ENCODE data around the gene GRM8.

GRM8 gene

GRCh38 chr7:126698446-126698845 is 554.3 kb downstream of the GRM8 start:
- TF ChIP-seq REST (IDR thresholded peaks at IDR 0.05; ENCODE audit: insufficient read depth in 1 of 2, low read depth in 2 of 2, low read length in 2 of 2) (no peak), POLR2AphosphoS5 (IDR thresholded peaks at IDR 0.05; ENCODE audit: low read depth, low read length) (no peak), SIN3A (IDR thresholded peaks at IDR 0.05; ENCODE audit: borderline replicate concordance, insufficient read depth, low read length) (no peak), TAF1 (IDR thresholded peaks at IDR 0.05; ENCODE audit: borderline replicate concordance, insufficient read depth, low read length) (no peak), FOXP2 (optimal IDR thresholded peaks at IDR 0.05; ENCODE audit: borderline replicate concordance, extremely low read depth, extremely low read length, insufficient read depth) (no peak)

- TF ChIP-seq FOXP2 (optimal IDR thresholded peaks at IDR 0.05; ENCODE audit: borderline replicate concordance, extremely low read depth, extremely low read length, insufficient read depth): no peak
- TF ChIP-seq SIN3A (IDR thresholded peaks at IDR 0.05; ENCODE audit: borderline replicate concordance, insufficient read depth, low read length): no peak
- no peak for TF ChIP-seq POLR2AphosphoS5 (IDR thresholded peaks at IDR 0.05; ENCODE audit: low read depth, low read length)
- no peak for TF ChIP-seq TAF1 (IDR thresholded peaks at IDR 0.05; ENCODE audit: borderline replicate concordance, insufficient read depth, low read length)
- no peak for TF ChIP-seq REST (IDR thresholded peaks at IDR 0.05; ENCODE audit: insufficient read depth in 1 of 2, low read depth in 2 of 2, low read length in 2 of 2)
Observed at GRCh38 chr7:126696256-126697038, 556.3 kb downstream of the GRM8 start.

GRCh38 chr7:126690848-126691751 is 561.6 kb downstream of the GRM8 start:
- no peak for TF ChIP-seq SIN3A (IDR thresholded peaks at IDR 0.05; ENCODE audit: borderline replicate concordance, insufficient read depth, low read length)

- TF ChIP-seq TAF1 (IDR thresholded peaks at IDR 0.05; ENCODE audit: borderline replicate concordance, insufficient read depth, low read length) (no peak), FOXP2 (optimal IDR thresholded peaks at IDR 0.05; ENCODE audit: borderline replicate concordance, extremely low read depth, extremely low read length, insufficient read depth) (no peak), POLR2AphosphoS5 (IDR thresholded peaks at IDR 0.05; ENCODE audit: low read depth, low read length) (no peak), SIN3A (IDR thresholded peaks at IDR 0.05; ENCODE audit: borderline replicate concordance, insufficient read depth, low read length) (no peak), REST (IDR thresholded peaks at IDR 0.05; ENCODE audit: insufficient read depth in 1 of 2, low read depth in 2 of 2, low read length in 2 of 2) (no peak)
Observed at GRCh38 chr7:126690104-126690503, 562.6 kb downstream of the GRM8 start.

GRCh38 chr7:126689037-126689436 is 563.7 kb downstream of the GRM8 start:
- TF ChIP-seq TAF1 (IDR thresholded peaks at IDR 0.05; ENCODE audit: borderline replicate concordance, insufficient read depth, low read length): no peak
- TF ChIP-seq REST (IDR thresholded peaks at IDR 0.05; ENCODE audit: insufficient read depth in 1 of 2, low read depth in 2 of 2, low read length in 2 of 2): no peak
- no peak for TF ChIP-seq SIN3A (IDR thresholded peaks at IDR 0.05; ENCODE audit: borderline replicate concordance, insufficient read depth, low read length)
- no peak for TF ChIP-seq POLR2AphosphoS5 (IDR thresholded peaks at IDR 0.05; ENCODE audit: low read depth, low read length)
- TF ChIP-seq FOXP2 (optimal IDR thresholded peaks at IDR 0.05; ENCODE audit: borderline replicate concordance, extremely low read depth, extremely low read length, insufficient read depth): no peak

All from PFSK-1 (cell line).